NCI-H526 (cell line): Measurements from ENCODE around the gene HSPA1B.
A peak's percentile ranks its signal among the peaks of the same experiment; 100 is the strongest.
"Not testable (repeated sequence)": the region's sequence is repeated elsewhere in the genome, so short reads cannot be mapped to it uniquely, and the experiment has no call there.

Source experiments
- DNase-seq, 2 experiments: peaks; one replicate each; lab custom pipeline; 2025; lab: John Stamatoyannopoulos, UW

Gene HSPA1B

GRCh38 chr6:31829633-31830283 lies 2.2 kb downstream of the HSPA1B start:
- DNase-seq, result peak; percentile 35 to 61

DNA sequence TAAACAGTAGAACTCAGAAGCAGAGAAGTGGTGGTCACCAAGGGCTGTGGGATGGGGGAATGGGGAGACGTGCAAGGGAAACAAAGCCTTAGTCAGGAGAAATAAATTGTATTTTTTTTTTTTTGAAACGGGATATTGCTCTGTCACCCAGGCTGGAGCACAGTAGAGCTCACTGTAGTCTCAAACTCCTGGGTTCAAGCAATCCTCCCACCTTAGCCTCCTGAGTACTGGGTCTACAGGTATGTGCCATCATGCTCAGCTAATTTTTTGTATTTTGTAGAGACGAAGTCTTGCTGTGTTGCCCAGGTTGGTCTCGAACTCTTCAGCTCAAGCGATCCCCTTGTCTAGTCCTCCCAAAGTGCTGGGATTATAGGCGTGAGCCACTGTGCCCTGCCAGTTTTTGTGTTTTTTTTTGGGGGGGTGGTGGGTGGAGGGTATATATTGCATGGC lies 3.4 kb downstream of the HSPA1B start:
- DNase-seq, result no peak

DNA sequence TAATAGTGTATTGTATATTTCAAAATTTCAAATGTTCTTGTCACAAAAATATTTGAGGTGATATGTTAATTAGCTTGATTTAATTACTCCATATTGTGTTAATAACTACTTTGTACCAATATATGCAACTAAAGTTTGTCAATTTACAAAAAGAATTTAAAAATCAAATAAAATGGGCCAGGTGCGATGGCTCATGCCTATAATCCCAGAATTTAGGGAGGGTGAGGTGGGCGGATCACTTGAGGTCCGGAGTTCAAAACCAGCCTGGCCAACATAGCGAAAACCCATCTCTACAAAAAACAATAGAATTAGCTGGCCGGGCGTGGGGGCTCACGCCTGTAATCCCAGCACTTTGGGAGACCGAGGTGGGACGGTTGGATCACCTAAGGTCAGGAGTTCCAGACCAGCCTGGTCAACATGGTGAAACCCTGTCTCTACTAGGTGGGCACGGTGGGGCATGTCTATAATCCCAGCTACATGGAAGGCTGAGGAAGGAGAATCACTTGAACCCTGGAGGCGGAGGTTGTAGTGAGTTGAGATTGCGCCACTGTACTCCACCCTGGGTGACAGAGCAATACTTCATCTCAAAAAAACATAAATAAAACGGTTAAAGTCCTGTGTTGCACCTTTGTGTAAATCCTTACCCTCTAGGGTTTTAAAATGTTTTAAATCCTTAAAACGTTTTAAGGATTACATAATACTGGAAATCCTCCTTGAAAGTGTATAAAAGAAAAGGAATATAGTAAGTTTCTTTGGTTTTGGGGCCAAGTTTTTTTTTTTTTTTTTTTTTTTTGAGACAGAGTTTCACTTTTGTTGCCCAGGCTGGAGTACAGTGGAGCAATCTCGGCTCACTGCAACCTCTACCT lies 4.0 kb downstream of the HSPA1B start:
- no peak for DNase-seq

DNA sequence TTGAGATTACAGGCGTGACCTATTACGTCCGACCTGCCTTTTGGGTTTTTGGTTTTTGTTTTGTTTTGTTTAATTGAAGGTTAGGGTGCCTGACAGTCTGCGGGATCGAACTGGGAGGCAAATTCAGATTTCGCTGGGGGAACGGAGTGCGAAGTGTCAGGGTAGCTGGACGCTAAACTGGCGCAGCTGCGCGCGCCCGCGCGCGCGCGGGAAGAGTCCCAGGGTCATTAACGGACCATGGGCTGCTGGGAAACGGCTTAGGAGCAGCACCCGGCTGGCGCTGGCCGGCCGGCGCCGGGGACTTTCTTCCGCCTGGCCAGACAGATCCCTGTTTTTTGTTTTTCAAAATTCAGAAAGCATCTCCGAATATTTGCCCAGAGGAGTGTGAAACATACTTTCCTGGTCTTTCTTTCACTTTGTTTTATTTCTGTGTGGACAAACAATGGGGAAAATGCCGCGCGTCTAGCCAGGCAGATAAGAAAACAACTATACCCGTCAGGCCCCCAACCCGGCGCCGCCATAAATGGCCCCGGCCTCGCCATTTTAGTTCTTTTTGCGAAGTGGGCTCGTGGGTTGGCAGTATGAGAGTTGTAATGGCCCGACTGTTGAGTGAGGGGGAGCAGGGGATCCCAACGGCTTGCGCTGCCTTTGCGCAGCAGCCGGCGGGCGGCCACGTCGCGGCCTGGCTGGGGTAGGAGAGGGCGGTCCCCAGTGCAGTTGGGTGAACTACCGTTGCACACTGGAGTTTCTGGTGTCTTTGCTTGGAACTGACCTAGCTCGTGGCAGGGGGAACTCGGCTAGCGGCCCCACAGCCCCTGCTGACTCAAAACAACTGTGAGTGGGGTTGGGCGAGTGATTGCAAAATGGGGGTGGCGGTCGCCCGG lies 7.1 kb downstream of the HSPA1B start:
- peak; percentile 84 to 96 for DNase-seq

DNA sequence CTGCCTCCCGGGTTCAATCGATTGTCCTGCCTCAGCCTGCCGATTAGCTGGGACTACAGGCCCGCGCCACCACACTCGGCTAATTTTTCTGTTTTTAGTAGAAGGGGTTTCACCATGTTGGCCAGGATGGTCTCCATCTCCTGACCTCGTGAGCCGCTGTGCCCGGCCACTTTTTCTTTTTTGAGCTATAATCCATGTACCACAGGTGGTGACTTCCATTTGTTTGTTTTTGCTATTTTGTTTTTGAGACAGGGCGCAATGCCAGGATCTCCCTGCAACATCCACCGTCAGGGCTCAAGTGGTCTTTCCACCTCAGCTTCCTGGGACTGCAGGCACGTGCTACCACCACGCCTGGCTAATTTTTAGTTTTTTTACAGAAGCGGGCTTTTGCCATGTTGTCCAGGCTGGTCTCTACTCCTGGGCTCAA lies 8.5 kb downstream of the HSPA1B start:
- no peak for DNase-seq

GRCh38 chr6:31836474-31837368 lies 9.2 kb downstream of the HSPA1B start:
- no peak for DNase-seq

DNA sequence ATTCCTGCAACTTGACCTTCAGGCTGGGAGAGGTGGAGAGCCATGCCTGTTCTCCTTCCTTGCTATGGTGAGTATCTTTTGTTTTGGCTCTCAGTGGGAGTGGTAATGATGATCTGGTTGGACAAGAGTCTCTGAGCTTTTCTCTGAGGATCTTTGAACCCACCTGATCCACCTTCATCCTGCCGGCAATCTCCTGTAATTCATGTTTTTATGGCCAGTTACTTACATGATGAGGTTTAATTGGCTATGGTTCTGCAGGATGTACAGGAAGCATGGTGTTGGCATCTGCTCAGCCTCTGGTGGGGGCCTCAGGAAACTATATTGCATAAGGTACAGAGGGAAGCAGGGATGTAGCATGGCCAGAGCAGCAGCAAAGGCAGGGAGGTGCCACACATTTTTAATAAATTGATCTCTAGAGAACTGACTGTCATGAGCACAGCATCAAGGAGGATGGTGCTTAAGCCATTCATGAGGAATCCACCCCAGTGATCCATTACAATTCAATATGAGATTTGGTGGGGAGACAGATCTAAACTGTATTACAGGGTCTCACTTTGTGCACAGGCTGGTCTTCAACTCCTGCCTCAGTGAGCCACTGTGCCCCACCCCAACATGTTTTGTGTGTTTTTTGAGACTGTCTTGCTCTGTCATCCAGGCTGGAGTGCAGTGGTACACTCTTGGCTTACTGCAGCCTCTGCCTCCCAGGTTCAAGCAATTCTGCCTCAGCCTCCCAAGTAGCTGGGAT lies 10.0 kb downstream of the HSPA1B start:
- DNase-seq, result no peak

- DNase-seq, result not testable (repeated sequence)
Observed at GRCh38 chr6:31838114-31838553, 10.6 kb downstream of the HSPA1B start.

- no peak for DNase-seq
Observed at GRCh38 chr6:31838968-31839367, 11.4 kb downstream of the HSPA1B start.

GRCh38 chr6:31839779-31840126 lies 12.2 kb downstream of the HSPA1B start:
- not testable (repeated sequence) for DNase-seq

DNA sequence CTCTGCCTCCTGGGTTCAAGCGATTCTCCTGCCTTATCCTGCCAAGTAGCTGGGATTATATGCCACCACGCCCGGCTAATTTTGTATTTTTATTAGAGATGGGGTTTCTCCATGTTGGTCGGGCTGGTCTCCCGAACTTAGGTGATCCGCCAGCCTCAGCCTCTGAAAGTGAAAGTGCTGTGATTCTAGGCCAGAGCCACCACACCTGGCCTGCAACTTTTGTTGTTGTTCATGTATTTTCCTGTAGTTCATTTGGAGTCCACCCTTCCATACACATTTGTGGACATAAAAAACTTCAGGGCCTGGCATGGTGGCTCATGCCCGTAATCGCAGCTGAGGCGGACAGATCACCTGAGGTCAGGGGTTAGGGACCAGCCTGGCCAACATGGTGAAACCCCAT lies 14.5 kb downstream of the HSPA1B start:
- no peak for DNase-seq

- no peak for DNase-seq
Observed at GRCh38 chr6:31844507-31844906, 17.0 kb downstream of the HSPA1B start.

DNA sequence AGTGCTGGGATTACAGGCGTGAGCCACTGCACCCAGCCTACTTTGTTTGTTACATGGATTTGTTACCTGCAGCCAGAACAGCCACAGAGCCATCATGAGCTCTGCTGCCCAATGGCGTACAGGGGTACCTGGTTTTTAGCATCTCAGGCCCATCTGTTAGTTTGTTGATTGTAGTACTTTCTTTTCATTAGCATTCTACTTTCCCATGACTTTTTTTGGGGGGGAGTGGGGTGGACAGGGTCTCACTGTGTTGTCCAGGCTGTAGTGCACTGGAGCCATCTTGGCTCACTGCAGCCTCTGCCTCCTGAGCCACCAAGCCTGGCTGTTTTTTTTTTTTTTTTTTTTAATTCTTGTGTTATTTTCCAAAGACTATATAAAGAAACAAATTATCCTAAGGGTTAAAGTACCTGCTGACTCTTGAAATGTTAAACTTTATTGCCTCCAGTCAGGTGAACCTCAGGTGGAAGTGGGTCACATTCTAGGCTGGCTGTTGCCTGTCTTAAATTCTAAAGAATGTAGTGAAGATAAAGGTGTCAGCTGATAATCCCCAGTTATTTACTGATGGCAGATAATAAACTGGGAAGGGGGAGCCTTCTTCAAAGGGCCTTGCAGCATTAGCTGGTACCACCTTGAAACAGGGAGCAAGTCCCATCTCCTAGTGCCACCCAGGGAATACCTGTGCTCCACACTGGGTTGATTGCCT lies 19.9 kb downstream of the HSPA1B start:
- DNase-seq, result no peak

DNA sequence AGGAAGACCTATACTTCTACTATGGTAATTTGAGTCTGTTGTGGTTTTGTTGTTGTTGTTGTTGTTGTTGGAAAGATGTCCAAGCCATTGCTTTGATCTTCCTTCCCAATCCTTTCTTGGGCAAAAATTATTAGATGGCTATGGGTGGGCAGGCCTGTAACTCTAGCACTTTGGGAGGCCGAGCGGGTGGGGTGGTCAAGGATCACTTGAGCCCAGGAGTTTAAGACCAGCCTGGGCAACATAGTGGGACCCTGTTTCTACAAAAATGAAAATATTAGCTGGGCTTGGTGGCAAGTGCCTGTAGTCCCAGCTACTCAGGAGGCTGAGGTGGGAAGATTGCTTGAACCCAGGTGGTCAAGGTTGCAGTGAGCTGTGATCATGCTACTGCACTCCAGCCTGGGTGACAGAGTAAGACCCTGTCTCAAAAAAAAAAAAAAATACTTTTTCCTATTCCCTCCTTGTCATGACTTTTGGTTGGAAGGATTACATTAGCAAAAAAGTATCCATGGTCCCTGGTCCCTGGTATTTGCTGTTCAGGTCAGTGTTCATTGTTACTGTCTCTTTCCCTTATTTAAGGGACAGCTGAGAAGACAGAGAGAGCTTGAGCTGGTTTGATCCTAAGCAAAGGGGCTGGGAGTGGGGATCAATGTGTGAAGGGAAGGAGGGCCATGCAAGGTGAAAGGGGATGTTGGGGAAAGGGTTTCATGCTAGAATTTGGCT lies 23.4 kb downstream of the HSPA1B start:
- no peak for DNase-seq

DNA sequence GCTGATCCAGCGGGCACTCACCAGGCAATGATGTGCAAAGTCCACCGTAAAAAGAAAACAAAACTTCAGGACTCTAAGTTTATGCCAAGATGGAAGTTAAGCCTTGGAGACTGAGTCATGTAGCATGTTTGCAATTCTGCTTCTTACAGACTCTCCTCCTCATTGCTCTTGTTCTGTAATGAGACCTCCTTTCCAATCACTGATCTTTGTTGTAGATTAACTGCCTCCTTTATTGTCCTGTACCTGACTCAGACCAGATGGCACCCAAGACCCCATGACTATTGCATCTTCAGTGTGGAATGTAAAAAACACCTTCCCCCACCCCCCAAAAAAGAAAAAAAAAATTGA lies 23.9 kb downstream of the HSPA1B start:
- DNase-seq, result no peak

- peak in 1 of 2 experiments; percentile 41 for DNase-seq
Observed at GRCh38 chr6:31851980-31852718, 24.6 kb downstream of the HSPA1B start.

DNA sequence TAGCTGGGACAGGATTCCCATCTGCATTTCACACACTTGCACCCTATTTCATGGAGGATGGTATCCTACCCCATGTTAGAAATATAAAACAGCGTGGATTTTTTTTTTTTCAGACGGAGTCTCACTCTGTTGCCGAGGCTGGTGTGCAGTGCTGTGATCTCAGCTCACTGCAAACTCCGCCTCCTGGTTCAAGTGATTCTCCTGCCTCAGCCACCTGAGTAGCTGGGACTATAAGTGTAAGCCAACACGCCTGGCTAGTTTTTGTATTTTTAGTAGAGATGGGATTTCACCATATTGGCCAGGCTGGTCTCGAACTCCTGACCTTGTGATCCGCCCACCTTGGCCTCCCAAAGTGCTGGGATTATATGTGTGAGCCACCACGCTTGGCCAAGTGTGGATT lies 30.2 kb downstream of the HSPA1B start:
- not testable (repeated sequence) for DNase-seq

- DNase-seq, result no peak
Observed at GRCh38 chr6:31858707-31859106, 31.2 kb downstream of the HSPA1B start.

DNA sequence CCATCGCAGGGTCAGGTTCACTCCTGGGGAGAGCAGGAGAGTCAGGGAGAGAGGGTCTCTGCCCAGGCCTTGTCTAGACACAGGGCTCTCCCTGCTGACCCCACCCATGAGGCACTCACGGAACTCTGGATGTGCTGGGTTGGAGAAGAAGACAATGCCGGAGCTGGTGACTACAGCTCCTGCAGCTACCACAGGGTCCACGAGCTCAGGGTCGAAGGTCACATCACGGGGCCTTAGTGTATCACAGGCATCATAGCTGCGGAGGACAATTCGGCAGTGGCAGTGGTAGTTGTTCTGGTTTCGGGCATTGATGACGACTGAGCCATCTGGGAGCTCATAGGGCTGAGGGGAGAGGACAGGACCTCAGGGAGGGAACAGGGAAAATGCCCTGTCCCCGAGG lies 32.4 kb downstream of the HSPA1B start:
- DNase-seq, result no peak
